ENCODE data around the gene ZNF708.
"Not testable (repeated sequence)": the region's sequence is repeated elsewhere in the genome, so short reads cannot be mapped to it uniquely, and the experiment has no call there.

GRCh38 chr19:21306881-21307479, 22.2 kb downstream of the ZNF708 start:
- not testable (repeated sequence) for TF ChIP-seq RFX5 (IDR thresholded peaks at IDR 0.05); PBX3 (IDR thresholded peaks at IDR 0.05); CTCF (IDR thresholded peaks at IDR 0.05); MAZ (IDR thresholded peaks at IDR 0.05; ENCODE audit: borderline replicate concordance, low read depth, low read length); SMC3 (IDR thresholded peaks at IDR 0.05); E2F6 (IDR thresholded peaks at IDR 0.05; ENCODE audit: borderline replicate concordance, low read depth); BHLHE40 (IDR thresholded peaks at IDR 0.05; ENCODE audit: low read depth, low read length); RCOR1 (IDR thresholded peaks at IDR 0.05; ENCODE audit: low read depth, low read length); MAX (IDR thresholded peaks at IDR 0.05); ELK1 (IDR thresholded peaks at IDR 0.05; ENCODE audit: low read depth, low read length); NFE2L2 (conservative IDR thresholded peaks at IDR 0.05; ENCODE audit: low read length); MYC (IDR thresholded peaks at IDR 0.05; ENCODE audit: borderline replicate concordance, low read length); NR3C1 (IDR thresholded peaks at IDR 0.05)

All from A549 (cell line).